CD14-positive monocyte (primary cell): ENCODE data around the gene HSPD1. TPM values are rescaled to one million over a fixed set of nuclear protein-coding genes. Genes with fewer than 3 reads are reported as not detected.

Source experiments
- DNase-seq, 3 donors: peaks; one replicate each; pipeline ENCODE4 v3.0.0-alpha.2; 2011 to 2022
- H2AFZ ChIP-seq: 2 replicates; pipeline ENCODE4 v1.6.0; 2012; ENCODE audit warnings: mild to moderate bottlenecking, low read depth, low read length, inconsistent platforms; ENCODE audit not compliant: insufficient read depth, poor library complexity, severe bottlenecking
- H3K27ac ChIP-seq, 2 donors: 1 replicate in 1 of 2; 2 replicates in 1 of 2; pipeline ENCODE4 v1.5.1; 2012 to 2013; ENCODE audit warnings: low read length in 2 of 2, control low read depth in 1 of 2, inconsistent platforms in 1 of 2, low read depth in 1 of 2, mild to moderate bottlenecking in 1 of 2
- H3K27me3 ChIP-seq, 2 donors: one replicate each; pipeline versions ENCODE4 v1.6.0 to v1.6.1; 2011 to 2013; ENCODE audit warnings: low read length in 2 of 2; ENCODE audit not compliant: control insufficient read depth in 2 of 2, insufficient read depth in 2 of 2
- H3K36me3 ChIP-seq, 2 donors: replicated peaks in 1 of 2; 1 replicate in 1 of 2; 2 replicates in 1 of 2; pipeline versions ENCODE4 v1.5.1 to v1.6.1; 2012 to 2013; ENCODE audit warnings: low read length in 2 of 2, control low read depth in 1 of 2, inconsistent platforms in 1 of 2, mild to moderate bottlenecking in 1 of 2; ENCODE audit not compliant: insufficient read depth in 2 of 2, control insufficient read depth in 1 of 2
- H3K4me1 ChIP-seq, 2 donors: 1 replicate in 1 of 2; 2 replicates in 1 of 2; pipeline versions ENCODE4 v1.5.1 to v1.6.1; 2012 to 2013; ENCODE audit warnings: low read length in 2 of 2, control low read depth in 1 of 2, inconsistent platforms in 1 of 2, mild to moderate bottlenecking in 1 of 2, moderate library complexity in 1 of 2; ENCODE audit not compliant: insufficient read depth in 2 of 2, control insufficient read depth in 1 of 2
- H3K4me2 ChIP-seq: replicated peaks from 2 replicates; pipeline ENCODE3; 2012; ENCODE audit warnings: low read length, moderate library complexity, mild to moderate bottlenecking; ENCODE audit not compliant: poor library complexity, severe bottlenecking; ENCODE audit errors: extremely low read depth
- H3K4me3 ChIP-seq, 3 experiments: fragments of 200-600 bp in 1 of 3; sonication (generic) in 1 of 3; replicated peaks in 1 of 3; 1 replicate in 2 of 3; 2 replicates in 1 of 3; pipeline ENCODE4 v1.5.1; 2011 to 2013; ENCODE audit warnings: low read length in 3 of 3, mild to moderate bottlenecking in 3 of 3, control low read depth in 2 of 3, low read depth in 2 of 3, inconsistent platforms in 1 of 3, moderate library complexity in 1 of 3
- H3K79me2 ChIP-seq: 2 replicates; pipeline ENCODE4 v1.6.0; 2012; ENCODE audit warnings: mild to moderate bottlenecking, control low read depth, inconsistent platforms, low read length, moderate library complexity; ENCODE audit not compliant: insufficient read depth
- H3K9ac ChIP-seq: 2 replicates; pipeline ENCODE4 v1.6.0; 2017; ENCODE audit warnings: low read length, mild to moderate bottlenecking; ENCODE audit not compliant: insufficient read depth, poor library complexity, severe bottlenecking
- H3K9me3 ChIP-seq, 2 donors: replicated peaks in 1 of 2; 1 replicate in 1 of 2; 2 replicates in 1 of 2; pipeline versions ENCODE4 v1.5.1 to v1.6.1; 2012 to 2013; ENCODE audit warnings: low read length in 2 of 2, control low read depth in 1 of 2; ENCODE audit not compliant: control insufficient read depth in 1 of 2, insufficient read depth in 1 of 2
- H4K20me1 ChIP-seq: 2 replicates; pipeline ENCODE4 v1.6.0; 2012; ENCODE audit warnings: mild to moderate bottlenecking, low read length, control low read depth, moderate library complexity; ENCODE audit not compliant: insufficient read depth
- H3K27ac Mint-ChIP-seq, 7 donors: one replicate each; pipeline ENCODE4 v1.8.0; 2020; ENCODE audit warnings: mild to moderate bottlenecking in 7 of 7, mixed read lengths in 7 of 7, moderate library complexity in 6 of 7, inconsistent platforms in 2 of 7
- H3K27me3 Mint-ChIP-seq, 3 donors: one replicate each; pipeline ENCODE4 v1.8.0; 2021 to 2022; ENCODE audit warnings: low read depth in 3 of 3, mild to moderate bottlenecking in 3 of 3, mixed read lengths in 3 of 3, moderate library complexity in 3 of 3, inconsistent platforms in 1 of 3
- H3K36me3 Mint-ChIP-seq, 2 donors: one replicate each; pipeline ENCODE4 v1.8.0; 2020; ENCODE audit warnings: mixed read lengths in 2 of 2, inconsistent platforms in 1 of 2, mild to moderate bottlenecking in 1 of 2
- H3K4me1 Mint-ChIP-seq: one replicate; pipeline ENCODE4 v1.8.0; 2020; ENCODE audit warnings: mild to moderate bottlenecking, mixed read lengths
- H3K4me3 Mint-ChIP-seq, 2 donors: one replicate each; pipeline ENCODE4 v1.8.0; 2020; ENCODE audit warnings: mild to moderate bottlenecking in 2 of 2, mixed read lengths in 2 of 2, moderate library complexity in 1 of 2
- H3K9me3 Mint-ChIP-seq, 7 donors: one replicate each; pipeline ENCODE4 v1.8.0; 2020 to 2022; ENCODE audit warnings: mixed read lengths in 7 of 7, mild to moderate bottlenecking in 6 of 7, moderate library complexity in 6 of 7, inconsistent platforms in 2 of 7
- CTCF ChIP-seq: fragments of 200-600 bp; IDR thresholded peaks from one replicate; pipeline ENCODE4 v1.8.0; 2022; ENCODE audit warnings: antibody characterized with exemption, mild to moderate bottlenecking
- WGBS: methylation state at CpG from one replicate; pipeline ENCODE4 v1.1.5; 2013; ENCODE audit warnings: missing lambda C conversion rate; ENCODE audit not compliant: insufficient coverage; 5-methylcytosine and 5-hydroxymethylcytosine counted together
- intact Hi-C, 2 donors: fragments of 100-400 bp; cut with micrococcal nuclease; formaldehyde crosslinking; loops; one replicate each; pipeline versions ENCODE4 v1.15.0 to v1.15.1; 2023
- polyA plus RNA-seq, 3 donors: library from polyadenylated mRNA; depleted of rRNA in 1 of 3; unstranded in 2 of 3; stranded (reverse) in 1 of 3; fragments of 300-500 nt in 2 of 3; fragments of >200 nt in 1 of 3; fragmentation: Illumina TruSeq in 2 of 3; gene quantifications; 1 replicate in 2 of 3; 2 replicates in 1 of 3; pipeline ENCODE4 v1.2.3, GENCODE V29; 2012 to 2021

Gene HSPD1
- polyA plus RNA-seq, 3 donors = 42.7 to 62.1 (median 44.5) TPM

GRCh38 chr2:197445746-197446145 is 53.9 kb downstream of the HSPD1 start:
- H3K4me1 Mint-ChIP-seq = peaks cover 22% of the 10 kb centered on the region
- WGBS = no CpG with 5 or more reads among the region's 1 CpG
- no peak overlapping the region for H3K27ac Mint-ChIP-seq
- no peak overlapping the region for H3K9ac ChIP-seq
- H2AFZ ChIP-seq = no peak overlapping the region
- H3K9me3 ChIP-seq = no peaks in the 10 kb centered on the region
- intact Hi-C loops = no loop called here
- no peak overlapping the region for H3K4me3 Mint-ChIP-seq
- H3K4me1 ChIP-seq = peaks cover 22 to 23% of the 10 kb centered on the region in 2 donors
- DNase-seq = no peak
- H3K27me3 Mint-ChIP-seq = no peaks in the 10 kb centered on the region
- no peak overlapping the region for H3K27ac ChIP-seq
- H3K36me3 Mint-ChIP-seq = no peaks in the 10 kb centered on the region
- no peaks in the 10 kb centered on the region for H3K79me2 ChIP-seq
- H3K4me2 ChIP-seq = no peak overlapping the region
- no peak for TF ChIP-seq CTCF
- H4K20me1 ChIP-seq = no peaks in the 10 kb centered on the region
- H3K36me3 ChIP-seq = no peaks in the 10 kb centered on the region
- no peak overlapping the region for H3K4me3 ChIP-seq
- peaks cover 0 to 2% (median 0%) of the 10 kb centered on the region in 7 donors for H3K9me3 Mint-ChIP-seq
- no peaks in the 10 kb centered on the region for H3K27me3 ChIP-seq

GRCh38 chr2:197442857-197443256 is 56.8 kb downstream of the HSPD1 start:
- Histone ChIP-seq H3K79me2 (no peaks in the 10 kb centered on the region), H2AFZ (peak overlapping the region; percentile 60), H4K20me1 (no peaks in the 10 kb centered on the region), H3K9me3 (no peaks in the 10 kb centered on the region), H3K27ac (peak overlapping the region; percentile 17 to 39), H3K4me3 (peak overlapping the region in 1 of 3 experiments; percentile 60), H3K9ac (no peak overlapping the region), H3K36me3 (no peaks in the 10 kb centered on the region), H3K4me1 (peaks cover 22 to 23% of the 10 kb centered on the region in 2 donors), H3K4me2 (peak overlapping the region; percentile 68), H3K27me3 (no peaks in the 10 kb centered on the region)
- intact Hi-C loops = no loop called here
- Mint-ChIP-seq H3K4me1 (peaks cover 22% of the 10 kb centered on the region), H3K9me3 (no peaks in the 10 kb centered on the region), H3K36me3 (no peaks in the 10 kb centered on the region), H3K27me3 (no peaks in the 10 kb centered on the region), H3K27ac (peak overlapping the region; percentile 37 to 83 (median 72)), H3K4me3 (peak overlapping the region in 1 of 2 donors; percentile 69)
- no peak for TF ChIP-seq CTCF
- WGBS = no CpG with 5 or more reads among the region's 5 CpGs
- DNase-seq = peak; percentile 37 to 59 (median 42)
